CD4-positive, alpha-beta T cell treated with Interleukin-15 for 1 hour (primary cell): ENCODE data around the gene ZBTB7C.

ENCODE experiments used
- DNase-seq: peaks from one replicate; pipeline ENCODE4 v3.0.0-alpha.2; 2020

The ZBTB7C gene

DNA sequence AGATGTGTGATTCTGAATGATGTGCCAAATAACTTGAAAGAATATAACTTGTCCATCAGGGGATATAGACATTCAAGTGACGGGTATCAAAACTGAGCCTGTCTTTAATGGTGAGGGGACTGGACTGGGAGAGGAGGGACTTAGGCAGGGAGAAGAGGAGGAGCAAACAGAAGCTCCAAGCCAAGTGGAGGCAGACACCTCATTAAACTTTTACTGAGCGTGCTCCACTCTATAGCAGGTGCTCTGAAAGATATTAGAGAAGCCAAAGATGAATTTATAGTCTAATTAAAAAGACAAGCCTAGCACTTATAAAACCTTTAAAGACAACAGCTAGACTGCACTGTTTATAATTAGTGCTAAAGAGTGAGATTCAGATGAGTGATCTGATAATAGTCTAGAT, 431.0 kb downstream of the ZBTB7C start:
- no peak for DNase-seq
